Measurements from ENCODE around the gene MEF2D.

The MEF2D gene
- long read RNA-seq, donor 1: 0 reads
- long read RNA-seq, donor 2: 0 reads
- long read RNA-seq, donor 3: 0 reads
- long read RNA-seq, donor 4: 0 reads
- long read RNA-seq, donor 5: 0 reads
- long read RNA-seq, donor 6, partial matches to known transcripts: 24 of 25 reads
- long read RNA-seq, donor 6, other reads (novel, unspliced or antisense): 0 of 25 reads
- long read RNA-seq, donor 7, partial matches to known transcripts: 20 of 20 reads
- long read RNA-seq, donor 7, other reads (novel, unspliced or antisense): 0 of 20 reads
- long read RNA-seq, donor 8, partial matches to known transcripts: 0 of 1 reads
- long read RNA-seq, donor 8, other reads (novel, unspliced or antisense): 0 of 1 reads

GRCh38 chr1:156500543-156500792 is at the start of gene MEF2D:
TSS of gene MEF2D (minus strand) at chr1:156500775. CDS start at chr1:156483292, 17,483 bp downstream.
- peak; percentile 81 for DNase-seq

DNA sequence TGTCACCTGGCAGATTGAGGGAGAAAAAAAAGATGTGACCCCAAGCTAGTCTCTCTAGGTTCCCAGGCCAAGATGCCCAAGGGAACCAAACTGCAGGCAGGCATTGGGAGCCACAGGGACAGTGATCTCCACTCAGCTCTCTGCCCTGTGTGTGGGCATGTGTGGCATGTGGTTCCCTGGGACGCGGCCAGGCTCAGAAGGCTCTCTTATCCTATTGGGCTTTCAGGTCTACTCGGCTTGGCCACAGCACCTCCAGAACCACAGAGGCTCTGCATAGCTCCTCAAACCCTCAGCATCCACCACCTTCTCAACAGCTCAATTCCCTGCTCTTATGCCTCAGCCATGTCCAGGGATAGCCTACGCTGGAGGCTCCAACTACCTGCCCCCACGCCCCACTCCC is 49.8 kb upstream of the MEF2D start:
- no peak for DNase-seq

GRCh38 chr1:156549831-156550230 is 49.3 kb upstream of the MEF2D start:
- DNase-seq: no peak

GRCh38 chr1:156549390-156549789 is 48.8 kb upstream of the MEF2D start:
- DNase-seq: no peak

- no peak for DNase-seq
These were observed 47.4 kb upstream of the MEF2D start for GRCh38 chr1:156547982-156548381.

GRCh38 chr1:156547434-156547833 is 46.9 kb upstream of the MEF2D start:
- no peak for DNase-seq

GRCh38 chr1:156546267-156546666 is 45.7 kb upstream of the MEF2D start:
- no peak for DNase-seq

- no peak for DNase-seq
These were observed 44.1 kb upstream of the MEF2D start for GRCh38 chr1:156544592-156545102.

GRCh38 chr1:156543066-156543465 is 42.5 kb upstream of the MEF2D start:
- no peak for DNase-seq

GRCh38 chr1:156540955-156541354 is 40.4 kb upstream of the MEF2D start:
- no peak for DNase-seq

GRCh38 chr1:156539818-156540355 is 39.3 kb upstream of the MEF2D start:
- DNase-seq: no peak

GRCh38 chr1:156538711-156539440 is 38.3 kb upstream of the MEF2D start:
- no peak for DNase-seq

GRCh38 chr1:156537027-156537426 is 36.5 kb upstream of the MEF2D start:
- no peak for DNase-seq

DNA sequence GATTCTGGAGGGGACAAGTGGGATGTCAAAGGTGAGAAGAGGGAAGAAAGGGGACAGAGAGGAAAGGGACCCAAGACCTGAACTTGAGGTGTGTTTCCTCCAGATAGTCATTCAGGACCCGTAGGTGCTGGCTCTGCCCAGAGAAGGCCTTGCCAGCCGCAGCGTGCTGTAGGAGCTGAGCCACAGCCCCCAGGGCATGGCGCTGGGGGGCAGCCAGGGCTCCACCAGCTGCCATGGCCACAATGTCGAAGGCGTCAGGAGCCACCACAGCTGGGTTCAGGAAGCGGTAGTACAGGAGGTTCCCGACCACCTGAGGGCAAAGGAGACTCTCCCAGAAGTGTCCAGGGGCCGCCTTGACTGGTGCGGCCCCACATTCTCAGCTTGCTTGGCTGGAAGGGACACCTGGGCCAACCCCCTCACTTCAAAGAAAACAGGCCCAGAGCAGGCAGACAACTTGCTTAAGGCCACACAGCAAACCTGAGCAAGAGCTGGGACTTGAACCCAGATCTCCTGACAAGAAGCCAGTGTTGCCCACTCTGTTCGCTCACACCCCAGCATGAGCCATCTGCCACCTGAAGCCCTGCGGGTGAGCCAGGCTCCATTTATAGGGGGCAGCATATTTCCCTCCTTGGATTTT is 34.0 kb upstream of the MEF2D start:
- no peak for DNase-seq

DNA sequence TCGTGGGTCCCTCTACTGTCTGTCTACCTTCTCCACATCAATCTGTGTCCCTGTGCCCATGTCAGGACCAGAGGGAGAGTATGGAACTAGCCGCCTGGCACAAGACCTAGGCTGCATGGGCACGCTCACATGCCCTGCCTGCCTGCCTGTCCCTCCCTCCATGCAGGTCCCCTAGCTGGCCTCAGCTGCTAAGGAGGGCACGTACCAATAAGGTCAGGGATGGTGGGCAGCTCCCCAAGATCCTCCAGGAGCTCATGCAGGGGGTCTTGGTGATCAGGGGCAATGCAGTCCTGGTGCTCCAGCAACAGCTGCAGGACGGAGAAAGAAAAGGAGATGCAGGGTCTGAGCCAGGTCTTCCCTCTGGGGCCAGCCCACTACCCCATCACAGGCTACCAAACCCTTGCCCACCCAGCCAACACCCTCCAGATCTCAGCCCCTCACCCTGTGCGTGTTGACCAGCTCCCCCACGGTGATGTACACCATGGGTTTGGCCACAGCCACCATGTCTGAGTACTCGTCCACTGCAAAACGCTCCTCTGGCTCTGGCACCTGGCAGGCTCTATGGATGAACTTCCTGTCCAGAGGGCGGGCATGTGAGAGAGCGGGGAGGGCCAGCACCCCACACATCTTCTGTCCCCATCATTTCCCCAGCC is 33.1 kb upstream of the MEF2D start:
- DNase-seq: no peak

DNA sequence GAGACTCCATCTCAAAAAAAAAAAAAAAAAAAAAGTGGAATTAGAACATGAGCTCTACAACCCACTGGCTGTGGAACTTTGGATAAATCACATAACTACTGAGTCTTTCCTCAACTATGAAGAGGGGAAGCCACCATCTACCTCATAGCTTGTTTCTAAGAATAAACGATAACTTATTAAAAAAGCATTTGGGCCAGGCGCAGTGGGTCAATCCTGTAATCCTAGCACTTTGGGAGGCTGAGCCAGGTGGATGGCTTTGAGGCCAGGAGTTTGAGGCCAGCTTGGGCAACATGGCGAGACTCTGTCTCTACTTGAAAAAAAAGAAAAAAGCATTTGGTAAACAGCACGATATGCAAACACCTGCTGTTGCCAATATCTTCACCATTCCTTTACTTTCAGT is 31.8 kb upstream of the MEF2D start:
- no peak for DNase-seq

DNA sequence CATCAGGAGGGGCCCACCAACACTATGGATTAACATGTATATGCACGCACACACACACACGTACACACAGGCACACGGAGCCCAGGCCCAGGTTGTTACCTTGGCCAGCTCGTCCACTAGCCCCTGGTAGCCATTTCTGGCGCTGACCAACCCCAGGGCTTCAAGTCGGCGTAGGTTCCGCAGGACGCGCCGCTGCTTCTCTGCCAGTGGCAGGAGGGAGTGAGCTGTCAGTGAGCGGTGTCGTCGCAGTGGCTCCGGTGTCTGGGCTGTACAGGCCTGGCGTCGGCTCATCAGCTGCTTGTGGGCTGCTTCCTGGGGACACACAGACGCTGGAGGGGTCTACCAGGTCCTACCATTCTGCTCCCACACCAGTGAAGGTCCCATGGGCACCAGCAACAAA is 29.4 kb upstream of the MEF2D start:
- no peak for DNase-seq

DNA sequence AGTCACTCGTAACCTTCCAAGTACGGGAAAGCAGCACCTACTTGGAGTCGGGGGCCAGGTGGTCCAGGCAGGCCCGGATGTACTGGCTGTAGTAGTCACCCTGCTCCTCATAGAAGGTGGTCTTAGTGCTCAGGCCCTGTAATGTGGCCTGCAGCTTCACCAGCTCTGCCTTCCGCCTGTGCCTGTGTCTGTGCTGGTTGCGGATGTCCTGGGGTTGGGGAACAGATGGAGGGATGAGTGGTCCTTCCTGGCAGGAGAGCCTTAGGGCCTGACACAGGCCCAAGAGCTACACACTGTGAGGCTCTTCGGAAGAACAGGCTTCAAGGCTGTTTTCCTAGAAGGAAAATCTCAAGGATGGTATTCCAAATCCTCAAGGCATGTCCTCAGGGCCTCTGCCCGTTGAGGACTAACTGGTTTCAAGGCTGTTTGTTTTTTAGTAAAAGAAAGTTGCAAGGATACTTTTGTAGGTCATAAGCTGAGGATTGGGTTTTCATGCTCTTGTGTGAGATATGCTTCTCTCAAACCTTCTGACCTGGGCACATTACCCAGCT is 28.4 kb upstream of the MEF2D start:
- no peak for DNase-seq

DNA sequence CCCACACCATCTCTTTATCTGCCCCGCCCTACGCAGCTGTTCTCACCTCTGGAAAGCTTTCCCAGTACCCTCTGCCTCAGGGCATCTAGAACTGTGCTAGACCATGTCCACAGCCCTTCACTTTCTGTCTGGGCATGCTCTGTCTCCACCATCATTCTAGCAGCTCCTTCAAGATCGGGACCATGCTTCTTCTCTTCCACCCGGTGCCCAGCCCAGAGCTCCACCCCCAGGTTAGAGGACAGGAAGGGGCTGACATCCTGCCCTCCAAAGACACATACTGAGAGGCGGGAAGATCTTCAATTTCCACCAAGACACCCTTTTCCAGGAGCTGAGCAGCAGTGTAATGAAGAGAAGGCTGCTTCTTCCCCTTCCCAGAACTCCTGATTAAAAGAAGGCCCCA is 27.7 kb upstream of the MEF2D start:
- no peak for DNase-seq

GRCh38 chr1:156527584-156527983 is 27.0 kb upstream of the MEF2D start:
- no peak for DNase-seq

GRCh38 chr1:156525856-156526489 is 25.4 kb upstream of the MEF2D start:
- peak; percentile 31 for DNase-seq

GRCh38 chr1:156525071-156525501 is 24.5 kb upstream of the MEF2D start:
- DNase-seq: peak; percentile 33
